Naive thymus-derived CD4-positive, alpha-beta T cell (primary cell): ENCODE data around the gene ZNF165. TPM values are rescaled to one million over a fixed set of nuclear protein-coding genes. Genes with fewer than 3 reads are reported as not detected.
A peak's percentile ranks its signal among the peaks of the same experiment; 100 is the strongest.
"Not testable (repeated sequence)": the region's sequence is repeated elsewhere in the genome, so short reads cannot be mapped to it uniquely, and the experiment has no call there.

Experiments
- ATAC-seq: fragments of 150-1000 bp; cut with Tn5 transposase; 2 replicates; pipeline ENCODE4 v1.10.0; 2021; ENCODE audit warnings: mild to moderate bottlenecking, moderate library complexity
- CTCF ChIA-PET: fragments of 350-600 bp; sonication (Branson Sonifier 250); formaldehyde crosslinking; loops from one replicate; lab custom pipeline; 2021; ENCODE audit warnings: antibody characterized with exemption; lab: Charles Lee
- POLR2A ChIA-PET: fragments of 350-600 bp; sonication (Branson Sonifier 250); formaldehyde crosslinking; loops from one replicate; lab custom pipeline; 2021; ENCODE audit warnings: antibody characterized with exemption, inconsistent platforms; lab: Charles Lee
- DNase-seq, 9 donors: peaks; one replicate each; pipeline versions ENCODE4 v3.0.0 to v3.0.0-alpha.2; 2020 to 2022; ENCODE audit warnings: mixed read lengths in 1 of 9
- H3K27ac ChIP-seq: one replicate; pipeline ENCODE4 v1.7.0; 2013; ENCODE audit warnings: mild to moderate bottlenecking, low read depth, low read length, moderate library complexity
- H3K27me3 ChIP-seq, 2 donors: one replicate each; pipeline ENCODE4 v1.7.0; 2013; ENCODE audit warnings: low read length in 2 of 2, mild to moderate bottlenecking in 2 of 2, moderate library complexity in 2 of 2; ENCODE audit not compliant: control insufficient read depth in 2 of 2, insufficient read depth in 2 of 2
- H3K36me3 ChIP-seq, 3 experiments: 1 replicate in 2 of 3; 2 replicates in 1 of 3; pipeline ENCODE4 v1.7.0; 2013; ENCODE audit warnings: low read length in 3 of 3, mild to moderate bottlenecking in 3 of 3, moderate library complexity in 1 of 3; ENCODE audit not compliant: insufficient read depth in 3 of 3, control insufficient read depth in 2 of 3
- H3K4me1 ChIP-seq, 2 donors: one replicate each; pipeline ENCODE4 v1.7.0; 2013; ENCODE audit warnings: low read length in 2 of 2, mild to moderate bottlenecking in 2 of 2, moderate library complexity in 1 of 2; ENCODE audit not compliant: control insufficient read depth in 2 of 2, insufficient read depth in 2 of 2
- H3K4me3 ChIP-seq: 2 replicates; pipeline ENCODE4 v1.7.0; 2013; ENCODE audit warnings: mild to moderate bottlenecking, low read length
- H3K9me3 ChIP-seq, 3 experiments: 1 replicate in 2 of 3; 2 replicates in 1 of 3; pipeline ENCODE4 v1.7.0; 2013; ENCODE audit warnings: low read length in 3 of 3; ENCODE audit not compliant: control insufficient read depth in 2 of 3
- H3K27ac Mint-ChIP-seq, 9 donors: one replicate each; pipeline ENCODE4 v1.8.0; 2020 to 2022; ENCODE audit warnings: mixed read lengths in 9 of 9, mild to moderate bottlenecking in 8 of 9, moderate library complexity in 5 of 9, inconsistent platforms in 2 of 9
- H3K27me3 Mint-ChIP-seq, 5 donors: one replicate each; pipeline ENCODE4 v1.8.0; 2021 to 2022; ENCODE audit warnings: mixed read lengths in 5 of 5, mild to moderate bottlenecking in 1 of 5
- H3K36me3 Mint-ChIP-seq, 5 donors: one replicate each; pipeline ENCODE4 v1.8.0; 2020 to 2022; ENCODE audit warnings: mixed read lengths in 5 of 5, mild to moderate bottlenecking in 3 of 5, inconsistent platforms in 1 of 5
- H3K4me1 Mint-ChIP-seq, 7 donors: one replicate each; pipeline ENCODE4 v1.8.0; 2020 to 2022; ENCODE audit warnings: mixed read lengths in 7 of 7, mild to moderate bottlenecking in 3 of 7, inconsistent platforms in 1 of 7
- H3K4me3 Mint-ChIP-seq, 10 donors: one replicate each; pipeline ENCODE4 v1.8.0; 2020 to 2022; ENCODE audit warnings: mild to moderate bottlenecking in 10 of 10, mixed read lengths in 10 of 10, moderate library complexity in 6 of 10, inconsistent platforms in 2 of 10
- H3K9me3 Mint-ChIP-seq, 11 donors: one replicate each; pipeline ENCODE4 v1.8.0; 2020 to 2022; ENCODE audit warnings: mixed read lengths in 11 of 11, mild to moderate bottlenecking in 4 of 11, inconsistent platforms in 1 of 11, moderate library complexity in 1 of 11
- intact Hi-C, 2 donors: fragments of 100-400 bp; cut with micrococcal nuclease; formaldehyde crosslinking; loops; one replicate each; pipeline ENCODE4 v1.15.1; 2023
- polyA plus RNA-seq, 2 donors: library from polyadenylated mRNA; unstranded; fragments of 300-500 nt; fragmentation: Illumina TruSeq; gene quantifications; one replicate each; pipeline ENCODE4 v1.2.3, GENCODE V29; 2021
- total RNA-seq, 6 experiments: library from RNA in 5 of 6; stranded (reverse) in 5 of 6; gene quantifications; 1 replicate in 5 of 6; 2 replicates in 1 of 6; pipeline ENCODE4 v1.2.3 and lab custom pipeline; 2021 to 2026

Gene ZNF165
- total and polyA plus RNA-seq, 7 experiments from 2014 or later: 0.41 to 6.5 (median 1.1) TPM

GRCh38 chr6:28102222-28102621 lies 21.9 kb downstream of the ZNF165 start:
- H3K4me1 ChIP-seq, H3K27me3 ChIP-seq, ATAC-seq, H3K9me3 ChIP-seq, H3K27ac Mint-ChIP-seq, H3K4me3 Mint-ChIP-seq, H3K27ac ChIP-seq, H3K36me3 Mint-ChIP-seq, H3K36me3 ChIP-seq, CTCF ChIA-PET, DNase-seq, H3K4me3 ChIP-seq, POLR2A ChIA-PET: not testable (repeated sequence)
- peaks cover 0 to 26% (median 16%) of the 10 kb centered on the region in 5 donors for H3K27me3 Mint-ChIP-seq
- peaks cover 6 to 19% (median 9%) of the 10 kb centered on the region in 7 donors for H3K4me1 Mint-ChIP-seq
- intact Hi-C loops: loop anchor here in 1 of 2 donors (10.0 kb wide), 1 partner anchor 197 kb away; no protein-coding TSS in a partner anchor
- peaks cover 0 to 22% (median 3%) of the 10 kb centered on the region in 11 donors for H3K9me3 Mint-ChIP-seq

GRCh38 chr6:28102699-28103098 lies 22.3 kb downstream of the ZNF165 start:
- H3K4me3 Mint-ChIP-seq: peak overlapping the region in 5 of 10 donors; percentile 22 to 61 (median 45)

GRCh38 chr6:28104392-28105244 lies 24.2 kb downstream of the ZNF165 start:
- peak overlapping the region; percentile 76 for H3K27ac ChIP-seq
- H3K9me3 Mint-ChIP-seq: peaks cover 0 to 20% (median 0%) of the 10 kb centered on the region in 11 donors
- intact Hi-C loops: loop anchor here (1.0 to 10.0 kb wide), 11 partner anchors 20 to 339 kb away; partner anchors contain the start of genes ZKSCAN4 (in 1 of the 2), ZKSCAN8 (in 1 of the 2), ZSCAN16 (in 1 of the 2) and ZSCAN23 (in 1 of the 2)
- no peaks in the 10 kb centered on the region for H3K27me3 ChIP-seq
- CTCF ChIA-PET: interaction anchor here (0.6 to 1.2 kb wide), 8 partner anchors 9 to 251 kb away, joined by 3 to 7 read pairs (median 4); partner anchors contain the start of genes ZSCAN16 and ZSCAN26
- peaks cover 0 to 26% (median 16%) of the 10 kb centered on the region in 5 donors for H3K27me3 Mint-ChIP-seq
- H3K4me1 Mint-ChIP-seq: peaks cover 6 to 19% (median 9%) of the 10 kb centered on the region in 7 donors
- peak overlapping the region; percentile 86 to 95 (median 92) for H3K4me3 Mint-ChIP-seq
- ATAC-seq (peak; percentile 99), DNase-seq (peak; percentile 68 to 82 (median 79))
- H3K4me3 ChIP-seq: peak overlapping the region; percentile 79
- peaks cover 0 to 7% of the 10 kb centered on the region in 2 donors for H3K4me1 ChIP-seq
- peak overlapping the region; percentile 76 to 96 (median 94) for H3K27ac Mint-ChIP-seq
- POLR2A ChIA-PET: interaction anchor here (0.5 to 2.5 kb wide), 15 partner anchors 10 to 252 kb away, joined by 3 to 19 read pairs (median 4); partner anchors contain the start of genes ZKSCAN4, ZKSCAN8, ZNF165 and ZSCAN16
- H3K36me3 ChIP-seq: no peaks in the 10 kb centered on the region
- no peaks in the 10 kb centered on the region for H3K9me3 ChIP-seq
- peaks cover 0 to 3% (median 0%) of the 10 kb centered on the region in 5 donors for H3K36me3 Mint-ChIP-seq

More at GRCh38 chr6:28102699-28103098, 22.3 kb downstream of the ZNF165 start:
- H3K4me3 ChIP-seq, H3K27ac ChIP-seq, DNase-seq, H3K36me3 Mint-ChIP-seq, H3K9me3 ChIP-seq, H3K27ac Mint-ChIP-seq, H3K36me3 ChIP-seq, H3K27me3 ChIP-seq, ATAC-seq, CTCF ChIA-PET, H3K4me1 ChIP-seq: not testable (repeated sequence)
- H3K27me3 Mint-ChIP-seq: peaks cover 0 to 26% (median 16%) of the 10 kb centered on the region in 5 donors
- POLR2A ChIA-PET: interaction anchor here (1.5 kb wide), 1 partner anchor 173 kb away, joined by 3 read pairs; no protein-coding TSS in a partner anchor
- peaks cover 0 to 22% (median 2%) of the 10 kb centered on the region in 11 donors for H3K9me3 Mint-ChIP-seq
- peaks cover 6 to 19% (median 9%) of the 10 kb centered on the region in 7 donors for H3K4me1 Mint-ChIP-seq
- intact Hi-C loops: loop anchor here in 1 of 2 donors (10.0 kb wide), 1 partner anchor 198 kb away; no protein-coding TSS in a partner anchor

DNA sequence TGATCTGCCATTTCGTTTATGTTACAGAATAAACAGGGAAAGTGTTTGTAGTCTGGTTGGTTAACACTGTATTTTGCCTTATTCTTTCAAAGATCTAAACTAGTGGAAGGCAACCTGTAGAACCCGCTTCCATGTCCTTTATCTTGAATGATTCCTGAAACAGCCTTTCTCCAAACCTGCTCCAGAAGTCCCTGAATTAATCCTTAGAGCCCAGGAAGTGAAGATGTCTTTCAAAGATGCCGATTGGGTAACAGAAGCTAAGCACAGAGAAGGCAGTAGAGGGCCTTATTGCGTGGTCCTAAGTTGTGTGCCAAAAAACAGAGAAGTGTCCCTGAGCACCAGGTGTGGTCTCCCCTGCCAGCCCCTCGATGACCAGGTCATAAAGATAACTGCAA lies 24.9 kb downstream of the ZNF165 start:
- Mint-ChIP-seq H3K4me3 (peak overlapping the region; percentile 86 to 95 (median 92)), H3K27me3 (peaks cover 0 to 22% (median 11%) of the 10 kb centered on the region in 5 donors), H3K36me3 (peaks cover 0 to 3% (median 0%) of the 10 kb centered on the region in 5 donors), H3K4me1 (peaks cover 6 to 19% (median 9%) of the 10 kb centered on the region in 7 donors), H3K27ac (peak overlapping the region; percentile 65 to 96 (median 88)), H3K9me3 (peaks cover 0 to 16% (median 0%) of the 10 kb centered on the region in 11 donors)
- Histone ChIP-seq H3K4me1 (peaks cover 0 to 7% of the 10 kb centered on the region in 2 donors), H3K27me3 (no peaks in the 10 kb centered on the region), H3K4me3 (peak overlapping the region; percentile 79), H3K27ac (peak overlapping the region; percentile 76), H3K9me3 (no peaks in the 10 kb centered on the region), H3K36me3 (no peaks in the 10 kb centered on the region)
- peak; percentile 1 for ATAC-seq
- POLR2A ChIA-PET: interaction anchor here (0.5 to 2.5 kb wide), 11 partner anchors 10 to 251 kb away, joined by 3 to 19 read pairs (median 4); partner anchors contain the start of genes ZKSCAN4, ZKSCAN8, ZSCAN16 and ZSCAN26
- CTCF ChIA-PET: interaction anchor here (0.6 to 1.2 kb wide), 8 partner anchors 8 to 251 kb away, joined by 3 to 7 read pairs (median 4); partner anchors contain the start of genes ZSCAN16 and ZSCAN26
- intact Hi-C loops: loop anchor here in 1 of 2 donors (10.0 kb wide), 1 partner anchor 200 kb away; no protein-coding TSS in a partner anchor
- no peak for DNase-seq

GRCh38 chr6:28107506-28107905 lies 27.1 kb downstream of the ZNF165 start:
- peaks cover 0 to 11% (median 3%) of the 10 kb centered on the region in 5 donors for H3K27me3 Mint-ChIP-seq
- intact Hi-C loops: loop anchor here in 1 of 2 donors (10.0 kb wide), 1 partner anchor 203 kb away; no protein-coding TSS in a partner anchor
- H3K4me3 ChIP-seq: no peak overlapping the region
- H3K4me1 ChIP-seq: peaks cover 0 to 7% of the 10 kb centered on the region in 2 donors
- H3K27ac ChIP-seq: no peak overlapping the region
- no peak for DNase-seq
- peaks cover 0 to 4% (median 0%) of the 10 kb centered on the region in 11 donors for H3K9me3 Mint-ChIP-seq
- ChIA-PET POLR2A (interaction anchor here (0.7 kb wide), 1 partner anchor 35 kb away, joined by 3 read pairs; no protein-coding TSS in a partner anchor), CTCF (no interaction called here)
- ATAC-seq: no peak
- H3K27me3 ChIP-seq: no peaks in the 10 kb centered on the region
- H3K36me3 Mint-ChIP-seq: peaks cover 0 to 3% (median 0%) of the 10 kb centered on the region in 5 donors
- no peak overlapping the region for H3K4me3 Mint-ChIP-seq
- peaks cover 6 to 19% (median 9%) of the 10 kb centered on the region in 7 donors for H3K4me1 Mint-ChIP-seq
- no peak overlapping the region for H3K27ac Mint-ChIP-seq
- H3K36me3 ChIP-seq: no peaks in the 10 kb centered on the region
- no peaks in the 10 kb centered on the region for H3K9me3 ChIP-seq

- no peak overlapping the region for H3K27ac ChIP-seq
- H3K9me3 ChIP-seq: no peaks in the 10 kb centered on the region
- ChIA-PET POLR2A (interaction anchor here (0.9 kb wide), 1 partner anchor 353 kb away, joined by 3 read pairs; no protein-coding TSS in a partner anchor), CTCF (no interaction called here)
- peaks cover 0 to 7% (median 0%) of the 10 kb centered on the region in 5 donors for H3K27me3 Mint-ChIP-seq
- no peak overlapping the region for H3K4me3 ChIP-seq
- H3K27ac Mint-ChIP-seq: no peak overlapping the region
- DNase-seq (no peak), ATAC-seq (no peak)
- no peaks in the 10 kb centered on the region for H3K27me3 ChIP-seq
- H3K4me1 Mint-ChIP-seq: no peaks in the 10 kb centered on the region
- no peak overlapping the region for H3K4me3 Mint-ChIP-seq
- H3K9me3 Mint-ChIP-seq: peaks cover 0 to 2% (median 0%) of the 10 kb centered on the region in 11 donors
- peaks cover 0 to 18% (median 0%) of the 10 kb centered on the region in 3 experiments for H3K36me3 ChIP-seq
- H3K4me1 ChIP-seq: no peaks in the 10 kb centered on the region
- H3K36me3 Mint-ChIP-seq: peaks cover 4 to 28% (median 18%) of the 10 kb centered on the region in 5 donors
- intact Hi-C loops: no loop called here
Measured at GRCh38 chr6:28111964-28112363, 31.6 kb downstream of the ZNF165 start.
